Epithelial cell of proximal tubule (primary cell): ENCODE measurements around the gene SH3BP2. TPM values are rescaled to one million over a fixed set of nuclear protein-coding genes. Genes with fewer than 3 reads are reported as not detected.

Experiments used
- DNase-seq: peaks from one replicate; pipeline ENCODE4 v3.0.0-alpha.2; 2011; ENCODE audit warnings: low read depth
- H3K4me3 ChIP-seq: 2 replicates; pipeline ENCODE4 v1.5.1; 2011; ENCODE audit warnings: low read depth, mild to moderate bottlenecking, low read length
- total RNA-seq: library from RNA; depleted of rRNA; stranded (reverse); fragments of >200 nt; gene quantifications from 2 replicates; pipeline ENCODE4 v1.2.3, GENCODE V29; 2015
- TF ChIP-seq, protein P1 (sequence below): conservative IDR thresholded peaks from 2 replicates; pipeline ENCODE4 v1.5.1; 2012; ENCODE audit warnings: low read depth, mild to moderate bottlenecking, low read length

Gene SH3BP2
- total RNA-seq, 1 donor from 2014 or later, result 53.3 TPM

DNA sequence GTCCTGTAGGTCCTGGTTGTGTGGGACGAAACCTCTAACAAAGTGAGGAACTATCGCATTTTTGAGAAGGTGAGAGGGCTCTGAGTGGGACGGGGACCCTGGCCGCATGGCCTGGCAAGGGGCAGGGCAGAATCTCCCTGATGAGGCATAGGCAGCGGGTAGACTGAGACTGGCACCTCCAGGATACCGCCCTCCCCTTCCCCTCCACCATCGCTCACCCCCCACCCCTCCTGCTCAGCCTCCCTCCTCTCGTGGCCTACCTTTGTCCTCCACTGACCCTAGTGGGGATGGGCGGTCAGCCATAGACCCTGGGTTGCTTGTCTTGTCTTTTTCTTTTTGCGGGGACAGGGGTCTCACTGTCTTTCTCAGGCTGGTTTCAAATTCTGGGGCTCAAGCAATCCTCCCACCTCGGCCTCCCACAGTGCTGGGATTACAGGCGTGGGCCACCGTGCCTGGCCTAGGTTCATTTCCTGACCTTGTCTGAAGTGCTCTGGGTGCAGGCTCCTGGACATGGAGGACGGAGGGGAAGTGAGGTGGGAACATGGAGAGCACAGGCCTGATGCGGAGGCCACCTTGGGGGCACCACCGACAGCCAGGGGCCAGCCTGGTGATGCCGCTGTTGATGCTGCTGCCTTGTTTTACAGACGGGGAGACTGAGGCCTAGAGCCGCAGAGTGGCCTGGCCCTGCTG, 40.2 kb downstream of the SH3BP2 start:
- TF ChIP-seq, protein P1, sequence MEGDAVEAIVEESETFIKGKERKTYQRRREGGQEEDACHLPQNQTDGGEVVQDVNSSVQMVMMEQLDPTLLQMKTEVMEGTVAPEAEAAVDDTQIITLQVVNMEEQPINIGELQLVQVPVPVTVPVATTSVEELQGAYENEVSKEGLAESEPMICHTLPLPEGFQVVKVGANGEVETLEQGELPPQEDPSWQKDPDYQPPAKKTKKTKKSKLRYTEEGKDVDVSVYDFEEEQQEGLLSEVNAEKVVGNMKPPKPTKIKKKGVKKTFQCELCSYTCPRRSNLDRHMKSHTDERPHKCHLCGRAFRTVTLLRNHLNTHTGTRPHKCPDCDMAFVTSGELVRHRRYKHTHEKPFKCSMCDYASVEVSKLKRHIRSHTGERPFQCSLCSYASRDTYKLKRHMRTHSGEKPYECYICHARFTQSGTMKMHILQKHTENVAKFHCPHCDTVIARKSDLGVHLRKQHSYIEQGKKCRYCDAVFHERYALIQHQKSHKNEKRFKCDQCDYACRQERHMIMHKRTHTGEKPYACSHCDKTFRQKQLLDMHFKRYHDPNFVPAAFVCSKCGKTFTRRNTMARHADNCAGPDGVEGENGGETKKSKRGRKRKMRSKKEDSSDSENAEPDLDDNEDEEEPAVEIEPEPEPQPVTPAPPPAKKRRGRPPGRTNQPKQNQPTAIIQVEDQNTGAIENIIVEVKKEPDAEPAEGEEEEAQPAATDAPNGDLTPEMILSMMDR, result no peak
- no peak for DNase-seq
- no peak overlapping the region for H3K4me3 ChIP-seq

DNA sequence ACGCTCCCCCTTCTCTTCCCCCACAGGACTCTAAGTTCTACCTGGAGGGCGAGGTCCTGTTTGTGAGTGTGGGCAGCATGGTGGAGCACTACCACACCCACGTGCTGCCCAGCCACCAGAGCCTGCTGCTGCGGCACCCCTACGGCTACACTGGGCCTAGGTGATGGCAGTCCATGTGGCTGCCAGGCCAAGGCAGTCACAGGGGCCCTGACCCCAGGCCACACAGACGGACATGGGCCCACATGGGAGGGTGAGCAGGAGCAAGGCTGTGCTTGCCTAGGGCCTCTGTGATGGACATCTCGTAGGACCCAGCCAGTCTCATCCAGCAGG, 40.8 kb downstream of the SH3BP2 start:
- H3K4me3 ChIP-seq, result no peak overlapping the region
- TF ChIP-seq, protein P1, result no peak
- no peak for DNase-seq

DNA sequence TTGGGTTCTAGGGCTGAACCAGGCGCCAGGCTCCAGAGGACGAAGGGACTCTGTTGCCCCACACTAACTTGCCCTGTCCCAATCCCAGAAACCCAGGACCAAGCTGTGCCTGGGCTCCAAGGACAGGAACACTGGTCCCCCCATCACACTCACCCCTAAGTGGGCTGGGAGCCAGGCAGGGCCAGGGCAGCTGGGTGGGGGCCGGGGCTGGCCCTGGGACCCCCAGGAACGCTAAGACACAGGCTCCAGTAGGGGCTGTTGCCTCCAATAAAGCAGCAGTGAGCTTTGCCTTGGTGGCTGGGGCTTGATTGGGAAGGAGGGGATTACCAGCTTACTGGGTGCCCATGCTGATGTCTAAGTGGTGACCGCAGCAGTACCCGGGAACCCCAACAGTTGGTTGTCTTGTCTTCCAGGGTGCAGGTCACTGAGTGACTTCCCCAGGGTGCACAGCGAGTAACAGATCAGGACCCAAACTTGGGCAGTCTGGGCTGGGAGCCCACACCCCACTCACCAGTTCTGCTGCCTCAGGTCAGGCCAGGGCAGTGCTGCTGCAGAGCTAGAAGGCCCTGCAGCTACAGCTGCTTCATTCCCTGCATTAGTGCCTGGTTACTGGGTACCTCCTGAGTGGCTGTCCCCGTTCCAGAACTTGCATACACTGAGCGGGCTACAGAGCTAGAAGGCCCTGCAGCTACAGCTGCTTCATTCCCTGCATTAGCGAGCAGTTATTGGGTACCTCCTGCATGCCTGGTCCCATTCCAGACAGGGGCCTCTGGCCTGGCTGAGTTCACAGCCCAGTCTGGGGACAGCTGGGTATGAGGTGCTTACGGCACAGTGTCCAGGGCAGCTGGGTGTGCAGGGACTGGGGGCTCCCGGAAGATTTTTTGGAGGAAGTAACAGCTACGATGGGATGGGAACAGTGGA, 41.4 kb downstream of the SH3BP2 start:
- TF ChIP-seq, protein P1, result no peak
- no peak for DNase-seq
- no peak overlapping the region for H3K4me3 ChIP-seq

DNA sequence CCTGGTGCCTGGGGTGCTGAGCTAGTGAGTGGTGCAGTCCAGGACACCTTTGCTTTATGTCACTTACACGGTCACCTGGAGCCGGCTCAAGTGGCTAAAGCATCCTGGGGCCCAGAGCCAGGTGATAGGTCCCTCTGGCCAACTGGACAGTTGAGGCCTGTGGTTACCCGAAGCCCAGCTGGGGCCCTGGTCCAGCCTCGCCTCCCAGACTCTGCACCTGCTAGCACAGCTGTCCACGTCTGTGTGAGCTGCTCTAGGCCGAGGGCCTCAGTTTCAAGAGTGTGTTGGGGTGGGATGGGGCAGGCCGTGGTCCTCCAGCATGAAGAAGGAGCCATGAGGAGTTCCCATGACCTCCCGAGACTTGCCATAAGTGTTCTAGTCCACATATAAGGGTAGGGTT, 43.1 kb downstream of the SH3BP2 start:
- no peak for DNase-seq
- H3K4me3 ChIP-seq, result no peak overlapping the region
- TF ChIP-seq, protein P1, result no peak

DNA sequence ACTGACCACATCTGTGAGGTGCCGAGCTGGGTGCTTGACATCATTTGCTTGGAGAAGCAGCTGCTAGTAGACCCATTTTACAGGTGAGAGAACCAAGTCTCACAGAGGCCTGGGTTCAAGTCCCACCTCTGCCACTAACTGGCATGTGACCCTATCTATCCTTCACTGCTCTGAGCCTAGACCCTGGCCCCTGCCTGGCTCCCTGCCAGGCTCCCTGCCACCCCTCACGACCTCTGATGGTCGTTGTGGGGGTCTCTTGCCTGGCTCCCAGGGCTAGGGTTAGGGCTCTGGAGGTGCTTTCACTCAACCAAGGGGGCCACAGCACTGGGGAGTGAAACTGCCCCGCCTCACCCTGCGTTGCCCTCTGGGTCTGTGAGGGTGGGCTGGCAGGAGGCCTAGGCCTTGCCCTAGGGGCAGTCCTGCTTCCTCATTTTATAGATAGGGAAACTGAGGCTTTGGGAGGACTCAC, 43.5 kb downstream of the SH3BP2 start:
- DNase-seq, result no peak
- TF ChIP-seq, protein P1, result no peak
- no peak overlapping the region for H3K4me3 ChIP-seq

DNA sequence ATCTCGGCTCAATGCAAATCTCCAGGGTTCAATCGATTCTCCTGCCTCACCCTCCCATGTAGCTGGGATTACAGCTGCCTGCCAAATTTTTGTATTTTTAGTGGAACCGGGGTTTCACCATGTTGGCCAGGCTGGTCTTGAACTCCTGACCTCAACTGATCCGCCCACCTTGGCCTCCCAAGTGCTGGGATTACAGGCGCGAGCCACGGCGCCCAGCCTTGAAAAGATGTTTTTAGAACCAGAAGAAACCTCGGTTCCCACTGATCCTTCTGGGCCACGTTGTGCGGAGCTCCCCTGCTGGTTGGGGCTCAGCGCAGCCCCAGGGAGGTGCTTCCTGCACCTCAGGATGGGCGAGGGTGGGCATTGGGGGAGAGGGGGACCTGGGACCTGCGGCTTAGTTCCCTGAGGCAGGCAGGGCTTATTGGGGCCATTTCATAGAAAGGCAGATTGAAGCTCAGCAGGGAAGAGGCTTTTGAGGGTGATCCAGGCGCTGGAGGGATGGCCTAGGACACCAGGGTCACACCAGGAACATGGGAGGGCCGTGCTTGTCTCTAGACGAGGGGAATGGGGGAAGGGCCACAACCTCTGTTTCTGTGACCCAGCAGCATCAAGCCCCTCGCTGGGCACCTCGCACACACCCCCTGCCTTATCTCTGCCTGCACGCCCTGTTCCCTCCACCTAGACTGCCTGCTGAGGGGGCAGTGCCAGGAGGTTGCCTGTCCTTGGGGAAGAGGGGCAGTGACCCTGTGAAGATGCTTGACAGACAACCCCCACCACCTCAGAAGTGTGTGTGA, 44.4 kb downstream of the SH3BP2 start:
- TF ChIP-seq, protein P1, result no peak
- no peak for DNase-seq
- H3K4me3 ChIP-seq, result no peak overlapping the region
